GM12878 (cell line): Measurements from ENCODE around the gene RASGRF1. TPM values are rescaled to one million over a fixed set of nuclear protein-coding genes. Genes with fewer than 3 reads are reported as not detected.

ENCODE experiments used
- ATAC-seq: fragments of 200-7000 bp; cut with Tn5 transposase; 3 replicates; pipeline ENCODE4 v1.9.1; 2020; ENCODE audit warnings: mild to moderate bottlenecking, moderate library complexity
- BruUV-seq: library from RNA; stranded (reverse); fragments of 400-500 nt; replicated peaks from 2 replicates; lab custom pipeline; 2021; lab: Mats Ljungman, UMichigan
- CTCF ChIA-PET: fragments of 300-600 bp; sonication (Branson Sonifier 250); formaldehyde crosslinking; extraction: SDS; loops from one replicate; lab custom pipeline; 2021; ENCODE audit warnings: inconsistent platforms; lab: Yijun Ruan, JAX
- POLR2A ChIA-PET: fragments of 350-600 bp; formaldehyde crosslinking; extraction: SDS; loops from one replicate; lab custom pipeline; 2021; ENCODE audit warnings: inconsistent platforms; lab: Charles Lee
- RAD21 ChIA-PET: fragments of 300-600 bp; sonication (Branson Sonifier 250); formaldehyde crosslinking; loops from one replicate; lab custom pipeline; 2023; ENCODE audit warnings: antibody characterized with exemption; ENCODE audit not compliant: unreplicated experiment; lab: Charles Lee
- SMC1A ChIA-PET: fragments of 300-600 bp; sonication (Branson Sonifier 250); formaldehyde crosslinking; loops from one replicate; lab custom pipeline; 2023; ENCODE audit not compliant: unreplicated experiment, uncharacterized antibody; lab: Charles Lee
- DNase-seq: peaks from one replicate; pipeline ENCODE4 v3.0.0-alpha.2; 2011; ENCODE audit warnings: low read depth, low spot score
- FAIRE-seq: peaks from 3 replicates; lab custom pipeline; 2011; peaks lifted over from hg19 to GRCh38; lab: Jason Lieb, UNC
- H2AFZ ChIP-seq: 2 replicates; pipeline ENCODE4 v1.6.0; 2011; ENCODE audit warnings: low read depth, low read length, control low read depth; ENCODE audit not compliant: control insufficient read depth
- H3K27ac ChIP-seq: 2 replicates; pipeline ENCODE4 v1.5.1; 2011; ENCODE audit warnings: control low read depth; ENCODE audit not compliant: control insufficient read depth, insufficient read depth
- H3K27me3 ChIP-seq, 2 experiments: replicated peaks in 1 of 2; 2 replicates each; pipeline versions ENCODE4 v1.6.0 to v1.6.1; 2011; ENCODE audit warnings: low read length in 1 of 2; ENCODE audit not compliant: control insufficient read depth in 2 of 2, insufficient read depth in 2 of 2
- H3K36me3 ChIP-seq, 2 experiments: 2 replicates each; pipeline ENCODE4 v1.5.1; 2011; ENCODE audit warnings: low read length in 1 of 2; ENCODE audit not compliant: control insufficient read depth in 2 of 2, insufficient read depth in 2 of 2
- H3K4me1 ChIP-seq: 2 replicates; pipeline ENCODE4 v1.6.1; 2011; ENCODE audit warnings: mild to moderate bottlenecking, low read length, moderate library complexity, mixed read lengths; ENCODE audit not compliant: control insufficient read depth, insufficient read depth
- H3K4me2 ChIP-seq: 2 replicates; pipeline ENCODE4 v1.6.0; 2011; ENCODE audit warnings: control low read depth; ENCODE audit not compliant: control insufficient read depth, insufficient read depth
- H3K4me3 ChIP-seq: fragments of 200-600 bp; sonication (generic); 2 replicates; pipeline ENCODE4 v1.5.1; 2016
- H3K79me2 ChIP-seq: 2 replicates; pipeline ENCODE4 v1.6.0; 2011; ENCODE audit warnings: low read length; ENCODE audit not compliant: control insufficient read depth, insufficient read depth
- H3K9ac ChIP-seq: 2 replicates; pipeline ENCODE4 v1.8.0; 2011; ENCODE audit warnings: low read length, control low read depth, mixed read lengths; ENCODE audit not compliant: control insufficient read depth, insufficient read depth
- H3K9me3 ChIP-seq: replicated peaks from 3 replicates; pipeline ENCODE4 v1.5.1; 2011; ENCODE audit warnings: mild to moderate bottlenecking, low read length; ENCODE audit not compliant: control insufficient read depth, insufficient read depth
- H4K20me1 ChIP-seq: 2 replicates; pipeline ENCODE4 v1.6.0; 2011; ENCODE audit not compliant: control insufficient read depth, insufficient read depth
- CTCF ChIP-seq, 3 experiments: IDR thresholded peaks in 2 of 3; conservative IDR thresholded peaks in 1 of 3; 2 replicates each; pipeline ENCODE4 v1.5.1; 2011; ENCODE audit warnings: low read depth in 3 of 3, low read length in 3 of 3, mild to moderate bottlenecking in 3 of 3, control low read depth in 2 of 3, moderate library complexity in 2 of 3, inconsistent platforms in 1 of 3, mixed read lengths in 1 of 3; ENCODE audit not compliant: control insufficient read depth in 2 of 3, insufficient read depth in 1 of 3; ENCODE audit errors: extremely low read depth in 1 of 3
- FOXK2 ChIP-seq: fragments of 450-650 bp; IDR thresholded peaks from 2 replicates; pipeline ENCODE4 v1.6.1; 2017; ENCODE audit warnings: mild to moderate bottlenecking, moderate library complexity
- IRF5 ChIP-seq: fragments of 450-650 bp; IDR thresholded peaks from 2 replicates; pipeline ENCODE4 v1.6.1; 2017; ENCODE audit warnings: borderline replicate concordance
- MAX ChIP-seq: IDR thresholded peaks from 2 replicates; pipeline ENCODE4 v1.6.1; 2012; ENCODE audit warnings: low read depth, low read length, improper control_type of control experiment
- MEF2B ChIP-seq: fragments of 450-650 bp; IDR thresholded peaks from 2 replicates; pipeline ENCODE4 v1.6.1; 2018; ENCODE audit warnings: mild to moderate bottlenecking, moderate library complexity; ENCODE audit not compliant: partially characterized antibody, poor library complexity, severe bottlenecking
- PAX5 ChIP-seq: IDR thresholded peaks from 2 replicates; pipeline ENCODE4 v1.6.1; 2011; ENCODE audit warnings: low read depth, low read length, borderline replicate concordance
- PRDM15 ChIP-seq: fragments of 450-650 bp; formaldehyde crosslinking; IDR thresholded peaks from 2 replicates; pipeline ENCODE4 v1.4.0; 2020; ENCODE audit warnings: mild to moderate bottlenecking, moderate library complexity
- RAD21 ChIP-seq: IDR thresholded peaks from 2 replicates; pipeline ENCODE4 v1.6.1; 2011; ENCODE audit warnings: mild to moderate bottlenecking, low read depth, low read length, moderate library complexity; ENCODE audit not compliant: insufficient read depth
- RELB ChIP-seq: fragments of 450-650 bp; IDR thresholded peaks from 2 replicates; pipeline ENCODE4 v1.6.1; 2017; ENCODE audit warnings: low read depth, mild to moderate bottlenecking, moderate library complexity
- SKIL ChIP-seq: fragments of 450-650 bp; IDR thresholded peaks from 2 replicates; pipeline ENCODE4 v1.6.1; 2017; ENCODE audit warnings: mild to moderate bottlenecking, low read depth, inconsistent platforms; ENCODE audit not compliant: poor library complexity, severe bottlenecking
- WGBS: methylation state at CpG from one replicate; pipeline ENCODE4 v1.1.6; 2016; ENCODE audit warnings: low lambda C conversion rate; ENCODE audit not compliant: insufficient replicate concordance, insufficient coverage; ENCODE audit errors: missing lambda C conversion rate; 5-methylcytosine and 5-hydroxymethylcytosine counted together
- in situ Hi-C: fragments of 300-500 bp; cut with MboI; formaldehyde crosslinking; loops from 9 replicates; pipeline ENCODE4 v1.14.3; 2018; ENCODE audit warnings: mixed read lengths
- intact Hi-C: fragments of 100-400 bp; cut with micrococcal nuclease; formaldehyde crosslinking; loops from one replicate; pipeline ENCODE4 v1.14.2; 2022; ENCODE audit not compliant: unreplicated experiment
- polyA plus RNA-seq, 11 experiments: library from polyadenylated mRNA; depleted of rRNA in 4 of 11; unstranded in 6 of 11; stranded (reverse) in 5 of 11; fragments of >200 nt; fragmentation: Nextera tagmentation in 4 of 11; fragmentation: Illumina TruSeq in 1 of 11; extraction: Ambion mirVana in 4 of 11; extraction: Trizol in 1 of 11; gene quantifications; 1 replicate in 1 of 11; 2 replicates in 10 of 11; pipeline versions ENCODE4 v1.2.1 to v1.2.3, GENCODE V29; 2011 to 2016; ENCODE audit warnings: inconsistent platforms in 2 of 11, missing spikeins in 2 of 11, low read depth in 1 of 11
- total RNA-seq, 4 experiments: library from RNA; depleted of rRNA in 3 of 4; stranded (reverse); fragments of >200 nt in 3 of 4; fragmentation: Illumina TruSeq in 1 of 4; extraction: Trizol in 1 of 4; gene quantifications; 2 replicates each; pipeline versions ENCODE4 v1.2.1 to v1.2.3, GENCODE V29; 2013 to 2021

RASGRF1 gene
- total and polyA plus RNA-seq, 10 of the 15 experiments (the other 5 are each of a cell fraction or from before 2014, with no cell fraction given), result 0.20 to 1.9 (median 0.86) TPM

- H2AFZ ChIP-seq, result no peak overlapping the region
- TF ChIP-seq RAD21 (peak; percentile 64), MEF2B (no peak), RELB (no peak), MAX (no peak), IRF5 (no peak), PRDM15 (CRISPR knock-in tag) (no peak), FOXK2 (no peak), PAX5 (no peak), CTCF (IDR thresholded peaks at IDR 0.05 in 2 of 3, conservative IDR thresholded peaks at IDR 0.05 in 1 of 3; ENCODE audit: control insufficient read depth in 2 of 3, extremely low read depth in 1 of 3, insufficient read depth in 1 of 3, low read depth in 3 of 3, low read length in 3 of 3) (peak; percentile 14 to 38 (median 22); a peak in 4 of 6 replicates), SKIL (no peak)
Observed at GRCh38 chr15:79025201-79025600, 65.4 kb downstream of the RASGRF1 start.

More at GRCh38 chr15:79025201-79025600, 65.4 kb downstream of the RASGRF1 start:
- no peaks in the 10 kb centered on the region; the same call in 2 of the 3 replicates for H3K9me3 ChIP-seq
- DNase-seq, result no peak
- ChIA-PET POLR2A (interaction anchor here (0.7 to 0.9 kb wide), 2 partner anchors 117 to 120 kb away, joined by 3 to 4 read pairs; no protein-coding TSS in a partner anchor), RAD21 (interaction anchor here (0.9 to 8.0 kb wide), 5 partner anchors 18 to 158 kb away, joined by 3 to 145 read pairs (median 5); no protein-coding TSS in a partner anchor), CTCF (interaction anchor here (0.8 to 10.1 kb wide), 11 partner anchors 18 to 176 kb away, joined by 3 to 351 read pairs (median 3); no protein-coding TSS in a partner anchor), SMC1A (interaction anchor here (0.9 to 10.2 kb wide), 5 partner anchors 46 to 158 kb away, joined by 3 to 147 read pairs (median 5); no protein-coding TSS in a partner anchor)
- intact Hi-C loops (loop anchor here (5.0 kb wide), 2 partner anchors 88 to 113 kb away; no protein-coding TSS in a partner anchor), in situ Hi-C loops (loop anchor here (5.0 kb wide), 1 partner anchor 157 kb away; no protein-coding TSS in a partner anchor)
- WGBS, result 66% methylated on average over 6 of the region's 6 CpGs
- H3K4me3 ChIP-seq, result no peak overlapping the region
- no peaks in the 10 kb centered on the region for H3K4me1 ChIP-seq
- peak; percentile 64 for ATAC-seq
- no peak overlapping the region for H3K4me2 ChIP-seq
- H3K36me3 ChIP-seq, result no peaks in the 10 kb centered on the region
- no peak overlapping the region for H3K27ac ChIP-seq
- no peak for FAIRE-seq
- no peak overlapping the region for H3K9ac ChIP-seq
- H3K27me3 ChIP-seq, result no peaks in the 10 kb centered on the region
- no TSS peak for BruUV-seq
- no peaks in the 10 kb centered on the region for H3K79me2 ChIP-seq
- no peaks in the 10 kb centered on the region for H4K20me1 ChIP-seq
